NCI-H146 (cell line): ENCODE results near the gene PREP.
"Not testable (repeated sequence)": the region's sequence is repeated elsewhere in the genome, so short reads cannot be mapped to it uniquely, and the experiment has no call there.

Source experiments
- DNase-seq: peaks from one replicate; lab custom pipeline; 2025; lab: John Stamatoyannopoulos, UW

PREP gene

GRCh38 chr6:105402939-105403935 is at the start of gene PREP:
TSS of gene PREP (minus strand) at chr6:105403082. CDS start at chr6:105402891, 191 bp downstream.
- DNase-seq, result peak; percentile 88

GRCh38 chr6:105452376-105452775 is 49.5 kb upstream of the PREP start:
- DNase-seq, result no peak

GRCh38 chr6:105449756-105450390 is 47.0 kb upstream of the PREP start:
- DNase-seq, result no peak

DNA sequence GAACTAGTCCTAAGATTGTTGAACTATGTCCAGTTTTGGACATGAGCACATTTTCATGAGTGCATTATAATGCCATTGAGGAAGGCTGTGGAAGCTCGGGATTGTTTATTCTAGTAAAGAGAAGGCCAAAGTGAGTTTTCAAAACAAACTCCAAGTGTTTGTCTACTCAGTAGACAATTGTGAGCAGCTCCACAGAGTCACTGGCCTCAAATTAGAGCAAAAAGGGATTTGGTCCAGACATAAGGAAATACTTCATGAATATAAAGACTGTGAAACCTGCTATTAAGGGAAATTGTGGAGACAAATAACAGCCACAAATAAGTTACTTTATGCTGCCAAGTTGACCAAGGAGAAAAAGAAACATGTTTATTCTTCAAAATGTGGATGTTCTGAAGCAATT is 42.6 kb upstream of the PREP start:
- no peak for DNase-seq

DNA sequence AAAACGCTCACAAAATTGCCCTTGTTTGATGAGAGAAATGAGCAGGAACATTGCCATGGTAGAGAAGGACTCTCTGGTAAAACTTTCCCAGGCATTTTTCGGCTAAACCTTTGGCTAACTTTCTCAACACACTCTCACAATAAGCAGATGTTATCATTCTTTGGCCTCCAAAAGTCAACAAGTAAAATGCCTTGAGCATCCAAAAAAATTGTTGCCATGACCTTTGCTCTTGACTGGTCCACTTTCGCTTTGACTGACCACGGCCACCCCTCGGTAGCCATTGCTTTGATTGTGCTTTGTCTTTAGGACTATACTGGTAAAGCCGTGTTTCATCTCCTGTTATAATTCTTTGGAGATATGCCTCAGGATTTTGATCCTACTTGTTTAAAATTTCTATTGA is 41.1 kb upstream of the PREP start:
- DNase-seq, result no peak

GRCh38 chr6:105442369-105442768 is 39.5 kb upstream of the PREP start:
- no peak for DNase-seq

DNA sequence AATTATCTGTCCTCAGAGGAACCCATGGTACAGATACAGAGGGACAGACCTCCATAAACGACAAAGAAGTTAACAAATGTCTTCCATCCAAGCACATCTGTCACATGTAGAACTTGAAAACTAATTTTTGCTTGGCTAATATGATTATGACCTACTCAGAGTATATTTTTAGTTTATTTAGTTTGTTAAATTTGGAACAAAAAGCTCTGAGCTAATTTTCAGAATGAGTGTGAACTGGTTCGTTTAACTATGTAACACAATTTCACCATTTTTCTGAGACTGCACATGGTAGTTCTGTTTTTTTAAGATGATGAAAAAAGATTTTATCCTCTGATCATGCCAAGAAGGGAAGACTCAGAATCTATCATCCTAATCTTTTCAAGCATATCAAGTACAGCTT is 34.4 kb upstream of the PREP start:
- DNase-seq, result no peak

GRCh38 chr6:105433723-105434122 is 30.8 kb upstream of the PREP start:
- DNase-seq, result no peak

- no peak for DNase-seq
Measured at GRCh38 chr6:105432797-105433196, 29.9 kb upstream of the PREP start.

DNA sequence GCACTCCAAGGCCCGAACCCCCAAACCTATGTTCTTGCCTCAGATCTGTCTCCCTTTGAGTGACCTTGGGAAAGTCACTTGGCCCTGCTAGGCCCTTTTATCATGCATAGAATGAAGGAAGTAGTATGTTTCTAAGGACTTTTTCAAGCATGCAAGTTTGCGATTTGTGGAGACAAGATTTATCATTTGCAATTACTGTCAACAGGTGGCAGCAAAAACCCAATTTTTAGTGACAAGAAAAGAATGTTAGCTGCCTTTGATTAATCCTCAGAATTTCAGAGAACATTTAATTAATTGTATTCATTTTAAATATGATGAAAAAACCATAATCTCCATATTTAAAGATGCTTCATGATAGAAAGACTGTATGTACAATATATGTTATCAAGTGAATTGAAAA is 28.3 kb upstream of the PREP start:
- DNase-seq, result peak; percentile 24

DNA sequence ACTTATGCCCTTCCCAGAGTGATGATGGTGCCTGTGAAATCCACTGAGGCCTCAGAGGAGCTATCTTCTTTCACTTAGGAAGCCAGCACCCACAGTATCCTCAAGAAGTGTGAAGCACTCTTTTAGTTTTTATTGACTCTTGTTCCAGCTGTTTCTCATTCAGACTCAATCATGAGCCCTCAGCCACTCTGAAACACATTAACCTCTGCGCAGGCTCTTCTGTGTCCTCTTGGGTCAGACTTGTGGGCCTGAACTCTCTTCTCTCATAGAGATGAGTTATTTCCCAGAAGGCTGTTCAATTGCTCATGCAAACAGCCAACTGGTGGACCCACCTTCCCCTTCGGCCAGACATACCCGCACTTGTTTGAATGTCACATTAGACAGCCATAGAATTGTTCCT is 27.8 kb upstream of the PREP start:
- no peak for DNase-seq

DNA sequence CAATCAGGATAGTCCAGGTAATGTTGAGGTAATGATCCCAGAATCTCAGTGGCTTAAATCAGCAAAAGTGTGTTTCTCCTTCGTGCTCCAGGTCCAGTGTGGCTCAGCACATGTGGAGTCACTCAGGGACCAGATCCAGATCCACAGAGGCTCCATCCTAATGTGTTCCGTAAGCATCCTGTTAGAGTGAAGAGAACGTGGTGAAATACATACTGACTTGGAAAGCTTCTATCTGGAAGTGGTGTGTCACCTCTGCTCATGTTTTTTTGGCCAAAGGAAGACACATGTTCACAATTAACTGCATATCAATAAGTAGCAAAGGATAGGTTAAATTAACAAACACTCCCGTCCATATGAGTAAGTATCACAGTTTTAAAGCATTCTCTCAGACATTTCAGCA is 26.8 kb upstream of the PREP start:
- no peak for DNase-seq

- no peak for DNase-seq
Measured at GRCh38 chr6:105428342-105428957, 25.6 kb upstream of the PREP start.

- DNase-seq, result peak; percentile 19
Measured at GRCh38 chr6:105424175-105424783, 21.4 kb upstream of the PREP start.

GRCh38 chr6:105416971-105417370 is 14.1 kb upstream of the PREP start:
- DNase-seq, result not testable (repeated sequence)

DNA sequence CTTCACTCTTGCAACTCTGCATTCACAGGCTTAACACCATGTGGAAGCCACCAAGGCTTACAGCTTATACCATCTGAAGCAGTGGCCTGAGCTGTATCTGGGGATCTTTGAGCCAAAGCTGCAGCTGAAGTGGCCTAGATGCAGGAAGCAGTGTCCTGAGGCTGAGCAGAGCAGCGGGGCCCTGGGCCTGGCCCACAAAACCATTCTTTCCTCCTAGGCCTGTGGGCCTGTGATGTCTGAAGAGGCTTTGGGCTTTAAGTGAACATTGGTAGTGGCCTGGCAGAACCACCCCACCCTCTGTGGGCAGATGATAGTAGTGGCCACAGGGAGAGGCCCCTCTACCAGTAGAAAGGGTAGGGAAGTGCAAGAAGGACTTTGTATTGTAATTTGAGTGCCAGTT is 6.9 kb upstream of the PREP start:
- no peak for DNase-seq

DNA sequence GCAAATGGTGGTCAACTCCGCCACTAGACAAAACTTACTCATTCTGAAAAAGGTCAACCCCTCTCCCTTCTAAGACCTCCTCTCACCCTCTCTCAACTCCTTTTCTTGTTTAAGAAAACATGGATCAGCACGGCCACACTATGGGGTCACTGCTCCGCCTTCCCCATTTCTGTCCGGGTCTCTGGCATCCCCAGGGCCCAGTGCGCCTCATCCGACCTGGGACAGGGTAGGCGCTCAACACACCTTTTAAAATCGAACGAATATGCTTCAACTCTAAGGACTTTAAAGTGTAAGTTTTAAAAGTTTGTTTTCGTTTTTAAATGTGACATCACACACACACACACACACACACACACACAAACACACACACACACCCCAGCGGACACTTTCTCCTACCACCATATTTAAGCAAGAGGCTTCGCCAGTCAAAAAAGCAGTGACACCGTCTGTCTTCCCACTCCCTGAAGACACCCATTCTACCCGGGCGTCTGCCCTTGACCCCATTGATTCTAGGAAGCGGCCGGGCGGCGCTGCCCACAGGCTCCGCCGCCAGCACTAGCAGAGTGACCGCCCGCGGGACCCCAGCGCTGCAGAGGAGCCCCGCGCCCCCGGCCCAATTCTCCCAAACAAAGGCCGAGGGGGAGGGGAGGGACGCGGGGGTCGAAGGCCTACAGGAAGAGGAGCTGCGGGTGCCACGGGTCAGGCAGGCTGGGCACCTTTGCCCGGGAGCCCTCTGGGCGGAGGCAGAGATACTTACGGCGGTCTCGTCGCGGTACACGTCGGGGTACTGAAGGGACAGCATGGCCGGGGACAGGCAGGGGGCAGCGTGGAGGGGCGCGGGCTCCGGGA is 568 bp downstream of the PREP start:
- peak; percentile 78 for DNase-seq

DNA sequence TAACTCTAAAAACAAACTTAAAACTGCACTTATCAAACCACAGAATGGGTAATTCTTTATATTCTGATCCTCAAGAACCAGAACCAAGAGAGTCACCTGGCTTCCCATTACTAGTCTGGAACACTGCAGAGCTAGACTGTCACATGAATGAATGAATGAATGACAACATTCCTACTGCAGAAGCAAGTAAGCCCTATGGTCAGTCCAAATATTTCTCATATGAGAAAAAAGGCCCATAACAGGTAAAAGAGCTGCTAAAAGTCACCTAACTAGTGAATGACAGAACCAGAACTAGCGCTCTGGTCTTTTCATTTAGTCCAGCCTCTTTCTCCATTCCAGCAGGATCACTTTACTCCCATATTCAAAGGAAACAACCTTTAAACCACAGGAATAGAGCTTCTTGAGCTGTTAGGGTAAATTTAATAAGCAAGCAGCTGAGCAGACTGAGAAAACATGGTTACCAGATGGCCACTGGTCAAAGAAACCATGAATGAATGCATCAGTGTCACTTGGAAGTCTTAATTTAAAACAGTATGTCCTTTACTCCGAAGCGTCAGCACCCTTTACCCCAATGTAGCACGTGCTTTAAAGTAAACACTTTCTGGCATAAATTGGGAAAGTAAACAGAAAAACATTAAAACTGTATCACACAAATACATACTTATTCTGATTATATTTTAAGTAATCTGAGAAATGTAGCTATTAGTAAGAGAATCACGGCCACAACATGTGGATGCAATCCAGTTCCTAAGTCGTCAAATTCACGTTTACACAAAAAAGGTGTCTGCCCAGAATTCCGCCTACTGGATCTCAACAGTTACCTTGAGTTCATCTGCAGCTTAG is 1.4 kb downstream of the PREP start:
- no peak for DNase-seq

DNA sequence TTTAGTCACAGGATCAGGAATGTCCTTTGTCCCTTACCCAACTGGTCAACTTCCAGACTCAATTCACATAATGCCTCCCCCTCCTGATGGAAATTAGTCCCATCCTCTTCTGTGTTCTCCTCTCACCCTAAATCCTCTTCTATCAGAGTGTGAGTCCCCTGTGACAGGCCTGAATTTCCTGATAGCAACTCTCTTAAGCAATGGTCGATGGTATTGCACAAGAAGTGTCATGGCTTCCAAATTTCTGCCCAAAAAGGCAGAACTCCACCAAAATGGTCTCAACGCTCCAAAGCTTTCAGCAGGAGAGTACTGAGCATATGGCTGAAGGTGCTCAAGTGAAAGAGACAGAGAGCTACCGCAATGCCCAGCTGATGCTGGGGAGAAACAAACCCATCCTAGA is 2.4 kb downstream of the PREP start:
- DNase-seq, result no peak

DNA sequence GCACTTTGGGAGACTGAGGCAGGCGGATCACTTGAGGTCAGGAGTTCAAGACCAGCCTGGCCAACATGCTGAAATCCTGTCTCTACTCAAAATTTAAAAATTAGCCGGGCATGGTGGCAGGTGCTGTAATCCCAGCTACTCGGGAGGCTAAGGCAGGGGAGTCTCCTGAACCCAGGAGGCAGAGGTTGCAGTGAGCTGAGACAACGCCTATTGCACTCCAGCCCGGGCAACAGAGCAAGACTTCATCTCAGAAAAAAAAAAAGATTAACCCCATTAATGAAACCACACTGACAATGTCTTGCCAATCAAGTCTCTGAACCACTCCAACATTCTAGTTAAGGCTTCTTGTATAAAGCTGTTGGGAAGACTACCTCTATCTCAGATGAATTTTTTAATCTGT is 4.0 kb downstream of the PREP start:
- no peak for DNase-seq

- peak; percentile 21 for DNase-seq
Measured at GRCh38 chr6:105397987-105398386, 4.9 kb downstream of the PREP start.
